Heart right ventricle (tissue), 16 donors: ENCODE data around the gene STX7. TPM values are rescaled to one million over a fixed set of nuclear protein-coding genes. Genes with fewer than 3 reads are reported as not detected.

Source experiments
- ATAC-seq, 8 donors: fragments of 200-7000 bp; cut with Tn5 transposase; one replicate each; pipeline ENCODE4 v1.9.1; 2020; ENCODE audit warnings: mild to moderate bottlenecking in 8 of 8, moderate library complexity in 8 of 8, moderate number of reproducible peaks in 1 of 8
- DNase-seq, 2 donors: peaks; one replicate each; pipeline ENCODE4 v3.0.0-alpha.2; 2020
- H3K27ac ChIP-seq, 10 donors: fragments of 200-600 bp; sonication (generic) in 2 of 10; one replicate each; pipeline versions ENCODE4 v1.5.0 to v1.8.0; 2020 to 2022; ENCODE audit warnings: mild to moderate bottlenecking in 3 of 10
- H3K27me3 ChIP-seq, 7 donors: fragments of 200-600 bp; one replicate each; pipeline ENCODE4 v1.8.0; 2021 to 2022; ENCODE audit warnings: mild to moderate bottlenecking in 2 of 7
- H3K36me3 ChIP-seq, 9 donors: fragments of 200-600 bp; sonication (generic) in 1 of 9; one replicate each; pipeline versions ENCODE4 v1.5.0 to v1.8.0; 2020 to 2022; ENCODE audit warnings: mild to moderate bottlenecking in 2 of 9
- H3K4me1 ChIP-seq, 9 donors: fragments of 200-600 bp; sonication (generic) in 1 of 9; one replicate each; pipeline versions ENCODE4 v1.5.0 to v1.8.0; 2020 to 2022; ENCODE audit warnings: mild to moderate bottlenecking in 4 of 9
- H3K4me3 ChIP-seq, 10 donors: fragments of 200-600 bp; sonication (generic) in 2 of 10; one replicate each; pipeline versions ENCODE4 v1.5.0 to v1.8.0; 2020 to 2022; ENCODE audit warnings: mild to moderate bottlenecking in 7 of 10, moderate library complexity in 2 of 10
- H3K9me3 ChIP-seq, 11 donors: fragments of 200-600 bp in 10 of 11; sonication (generic) in 2 of 11; one replicate each; pipeline versions ENCODE4 v1.5.0 to v1.8.0; 2013 to 2022; ENCODE audit warnings: mild to moderate bottlenecking in 2 of 11, control low read depth in 1 of 11, moderate library complexity in 1 of 11
- CTCF ChIP-seq, 9 donors: fragments of 200-600 bp; sonication (generic) in 2 of 9; IDR thresholded peaks; one replicate each; pipeline versions ENCODE4 v1.5.0 to v1.8.0; 2021 to 2022; ENCODE audit warnings: antibody characterized with exemption in 9 of 9, mild to moderate bottlenecking in 5 of 9, moderate library complexity in 1 of 9
- WGBS, 2 donors: extraction: QIAGEN DNeasy Blood & Tissue Kit; methylation state at CpG; one replicate each; pipeline ENCODE4 v1.1.7; 2013; ENCODE audit warnings: inconsistent platforms in 1 of 2; 5-methylcytosine and 5-hydroxymethylcytosine counted together
- intact Hi-C, 10 donors: fragments of 100-400 bp; cut with DNase I; formaldehyde crosslinking; loops; one replicate each; pipeline versions ENCODE4 v1.11.1 to v1.14.2; 2022
- polyA plus RNA-seq, 2 donors: library from polyadenylated mRNA; stranded (reverse); fragments of 200-250 nt; gene quantifications; one replicate each; pipeline ENCODE4 v1.2.3, GENCODE V29; 2013
- total RNA-seq, 10 donors: library from RNA; stranded (reverse); fragmentation: NEBNext Ultra II Directional in 3 of 10; extraction: Animal tissue kit (Norgen Biotek cat#: 25700) in 3 of 10; gene quantifications; one replicate each; pipeline versions ENCODE4 v1.2.1 to v1.2.4, GENCODE V29; 2021 to 2023
- donor health status: Arrhythmogenic right ventricular cardiomyopathy.
- donor health status: ischemic (EF 13 %, LVEDD 7.1; RV severe dilation, severe dysfunction).
- donor health status: healthy with polysubstance abuse.
- donor health status: DM: no; HTN: yes; CAD: no.
- donor health status: DM: no; HTN: no; CAD: no.
- donor health status: ischemic (EF 25% LVEDD 6.9; RV normal size, moderate dysfunction).
- donor health status: ischemic (EF 25% LVEDD 5.7; RV mildly dilated, moderate dysfunction).
- donor health status: healthy.
- donor health status: DM: yes; HTN: yes; CAD: no.
- donor health status: Ischemic cardiomyopathy.
- donor health status: ischemic (EF 35%, LVEDD 5.7; RV mildly dilated, moderate dysfunction).
- donor health status: nonischemic (EF 11% LVEDD 7.7; RV severe dilation, severe dysfunction).
- donor health status: DM: yes; HTN: yes; CAD: no.
- donor health status: PGD.
- donor health status: ischemic (EF 29% LVEDD 5.4; RV normal size, mild dysfunction).
- donor health status: nonischemic (EF 23%, LVEDD 6.1; RV moderate dilation, normal function).

STX7 gene
- total and polyA plus RNA-seq, 12 donors, result 6.4 to 71.4 (median 59.3) TPM

DNA sequence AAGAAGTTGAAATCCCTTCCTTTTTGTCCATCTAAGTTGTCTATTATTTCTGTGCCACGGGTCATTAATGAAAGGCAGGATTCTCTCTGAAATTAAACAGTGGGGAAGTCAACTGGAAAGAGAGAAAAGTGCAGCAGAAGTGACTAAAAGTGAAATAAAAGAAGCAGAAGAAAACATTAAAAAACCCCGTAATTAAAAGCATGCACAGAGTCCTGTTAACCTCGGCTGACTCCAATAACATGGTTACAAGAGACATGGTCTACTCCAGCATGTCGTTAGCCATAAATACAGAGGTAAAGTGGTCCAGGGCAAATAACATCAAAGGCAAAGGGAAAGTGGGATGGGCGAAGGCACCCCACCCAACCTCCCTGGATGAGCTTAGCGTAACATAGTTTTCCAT is 98.6 kb downstream of the STX7 start:
- Histone ChIP-seq H3K36me3 (no peaks in the 10 kb centered on the region), H3K9me3 (peaks cover 0 to 20% (median 8%) of the 10 kb centered on the region in 11 donors), H3K4me3 (no peak overlapping the region), H3K27me3 (peaks cover 0 to 7% (median 0%) of the 10 kb centered on the region in 7 donors), H3K27ac (no peak overlapping the region), H3K4me1 (no peaks in the 10 kb centered on the region)
- intact Hi-C loops, result no loop called here
- DNase-seq, result no peak
- TF ChIP-seq CTCF (IDR thresholded peaks at IDR 0.05), result no peak
- WGBS, 2 donors, result 62 to 78% methylated on average over 6 of the region's 6 CpGs
- ATAC-seq, result no peak

DNA sequence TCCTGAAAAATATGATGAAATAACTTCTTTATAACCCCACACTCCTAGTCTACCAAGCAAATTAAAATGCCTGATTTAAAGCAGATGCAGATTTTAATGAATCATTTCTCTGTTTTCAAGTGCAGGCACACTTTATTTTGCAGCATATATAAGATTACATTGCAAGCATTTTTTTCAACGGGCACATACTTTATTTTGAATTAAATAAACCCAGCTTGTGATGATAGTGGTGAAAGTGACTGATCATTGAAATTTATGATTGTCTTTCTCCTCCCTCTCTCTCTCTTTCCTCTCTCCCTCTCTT is 99.5 kb downstream of the STX7 start:
- Histone ChIP-seq H3K27ac (no peak overlapping the region), H3K4me3 (no peak overlapping the region), H3K27me3 (peaks cover 0 to 7% (median 0%) of the 10 kb centered on the region in 7 donors), H3K36me3 (no peaks in the 10 kb centered on the region), H3K4me1 (no peaks in the 10 kb centered on the region), H3K9me3 (peaks cover 0 to 19% (median 8%) of the 10 kb centered on the region in 11 donors)
- intact Hi-C loops, result no loop called here
- 48 to 68% methylated on average over 1 of the region's 1 CpG for WGBS, 2 donors
- DNase-seq, result no peak
- no peak for TF ChIP-seq CTCF (IDR thresholded peaks at IDR 0.05)
- no peak for ATAC-seq

- Histone ChIP-seq H3K4me3 (no peak overlapping the region), H3K27ac (no peak overlapping the region), H3K27me3 (peaks cover 0 to 7% (median 0%) of the 10 kb centered on the region in 7 donors), H3K4me1 (no peaks in the 10 kb centered on the region), H3K9me3 (peaks cover 0 to 13% (median 8%) of the 10 kb centered on the region in 11 donors), H3K36me3 (no peaks in the 10 kb centered on the region)
- intact Hi-C loops, result no loop called here
- DNase-seq, result no peak
- WGBS, 2 donors, result 87% methylated on average over 5 of the region's 5 CpGs
- ATAC-seq, result no peak
- TF ChIP-seq CTCF (IDR thresholded peaks at IDR 0.05), result no peak
Observed at GRCh38 chr6:132412656-132413498, 100.0 kb downstream of the STX7 start.

DNA sequence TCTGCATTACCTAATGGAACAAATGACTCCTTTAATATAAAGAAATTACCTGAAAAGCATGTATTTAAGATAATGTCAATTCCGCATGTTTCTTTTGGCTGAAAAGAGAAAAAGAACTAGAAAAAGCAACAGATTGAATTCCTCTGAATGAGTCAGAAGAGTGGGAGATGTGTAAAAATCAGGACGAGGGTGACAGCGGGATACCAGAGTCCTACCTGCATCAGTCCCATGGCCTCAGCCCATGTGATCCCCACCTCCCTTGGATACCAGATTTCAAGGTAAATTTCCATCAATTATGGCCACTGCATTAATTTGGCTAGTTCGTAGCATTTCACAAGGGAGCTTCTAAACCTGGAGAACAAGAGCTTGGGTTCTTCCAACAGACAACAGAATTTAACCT is 101.6 kb downstream of the STX7 start:
- no peak for TF ChIP-seq CTCF (IDR thresholded peaks at IDR 0.05)
- Histone ChIP-seq H3K4me3 (no peak overlapping the region), H3K4me1 (no peaks in the 10 kb centered on the region), H3K27ac (no peak overlapping the region), H3K36me3 (no peaks in the 10 kb centered on the region), H3K9me3 (peaks cover 0 to 5% (median 1%) of the 10 kb centered on the region in 11 donors), H3K27me3 (peaks cover 0 to 7% (median 0%) of the 10 kb centered on the region in 7 donors)
- DNase-seq, result no peak
- 82 to 87% methylated on average over 4 of the region's 4 CpGs for WGBS, 2 donors
- intact Hi-C loops, result no loop called here
- ATAC-seq, result no peak
